ENCODE data around the gene RNF180. TPM values are rescaled to one million over a fixed set of nuclear protein-coding genes. Genes with fewer than 3 reads are reported as not detected.

Gene RNF180
- total and polyA plus RNA-seq, 10 of the 15 experiments (the other 5 are each of a cell fraction or from before 2014, with no cell fraction given): 0.16 to 1.2 (median 0.73) TPM

DNA sequence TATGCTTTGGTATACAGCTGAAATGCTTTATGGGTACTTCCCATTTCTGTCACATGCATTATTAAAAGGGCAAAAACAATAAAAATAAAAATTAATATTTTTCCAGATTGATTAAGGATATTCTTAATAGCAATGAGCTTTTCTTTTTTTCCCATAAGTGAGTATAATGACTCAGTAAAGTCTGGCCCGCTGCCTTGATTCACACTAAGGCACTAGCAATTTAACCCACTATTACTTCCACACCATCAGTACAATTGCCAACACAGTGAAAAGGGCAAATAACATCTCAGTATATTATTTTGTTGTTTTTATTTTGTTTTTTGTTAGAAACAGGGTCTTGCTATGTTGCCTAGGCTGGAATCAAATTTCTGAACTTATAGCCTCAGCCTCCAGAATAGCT lies 150.1 kb downstream of the RNF180 start (continued):
- TF ChIP-seq, protein P1, sequence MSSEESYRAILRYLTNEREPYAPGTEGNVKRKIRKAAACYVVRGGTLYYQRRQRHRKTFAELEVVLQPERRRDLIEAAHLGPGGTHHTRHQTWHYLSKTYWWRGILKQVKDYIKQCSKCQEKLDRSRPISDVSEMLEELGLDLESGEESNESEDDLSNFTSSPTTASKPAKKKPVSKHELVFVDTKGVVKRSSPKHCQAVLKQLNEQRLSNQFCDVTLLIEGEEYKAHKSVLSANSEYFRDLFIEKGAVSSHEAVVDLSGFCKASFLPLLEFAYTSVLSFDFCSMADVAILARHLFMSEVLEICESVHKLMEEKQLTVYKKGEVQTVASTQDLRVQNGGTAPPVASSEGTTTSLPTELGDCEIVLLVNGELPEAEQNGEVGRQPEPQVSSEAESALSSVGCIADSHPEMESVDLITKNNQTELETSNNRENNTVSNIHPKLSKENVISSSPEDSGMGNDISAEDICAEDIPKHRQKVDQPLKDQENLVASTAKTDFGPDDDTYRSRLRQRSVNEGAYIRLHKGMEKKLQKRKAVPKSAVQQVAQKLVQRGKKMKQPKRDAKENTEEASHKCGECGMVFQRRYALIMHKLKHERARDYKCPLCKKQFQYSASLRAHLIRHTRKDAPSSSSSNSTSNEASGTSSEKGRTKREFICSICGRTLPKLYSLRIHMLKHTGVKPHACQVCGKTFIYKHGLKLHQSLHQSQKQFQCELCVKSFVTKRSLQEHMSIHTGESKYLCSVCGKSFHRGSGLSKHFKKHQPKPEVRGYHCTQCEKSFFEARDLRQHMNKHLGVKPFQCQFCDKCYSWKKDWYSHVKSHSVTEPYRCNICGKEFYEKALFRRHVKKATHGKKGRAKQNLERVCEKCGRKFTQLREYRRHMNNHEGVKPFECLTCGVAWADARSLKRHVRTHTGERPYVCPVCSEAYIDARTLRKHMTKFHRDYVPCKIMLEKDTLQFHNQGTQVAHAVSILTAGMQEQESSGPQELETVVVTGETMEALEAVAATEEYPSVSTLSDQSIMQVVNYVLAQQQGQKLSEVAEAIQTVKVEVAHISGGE (CRISPR knock-in tag; IDR thresholded peaks at IDR 0.05): no peak
- no peak for TF ChIP-seq NFYA (IDR thresholded peaks at IDR 0.05; ENCODE audit: borderline replicate concordance, low read depth, low read length)

DNA sequence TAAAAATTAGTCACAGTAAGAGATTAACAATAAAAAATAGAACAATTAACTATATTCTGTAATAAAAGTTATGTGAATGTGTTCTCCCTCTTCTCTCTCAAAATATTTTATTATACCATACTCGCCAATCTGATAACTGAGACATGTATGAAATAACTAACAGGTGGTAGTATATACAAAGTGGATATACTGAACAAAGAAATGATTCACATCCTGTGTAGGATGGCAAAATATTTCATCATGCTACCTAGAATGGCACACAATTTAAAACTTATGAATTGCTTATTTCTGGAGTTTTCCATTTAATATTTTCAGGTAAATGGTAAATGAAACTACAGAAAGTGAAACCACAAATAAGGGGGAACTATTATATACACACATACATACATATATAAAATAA lies 152.5 kb downstream of the RNF180 start:
- CTCF ChIA-PET: no interaction called here
- WGBS (ENCODE audit: insufficient coverage, insufficient replicate concordance, low lambda C conversion rate, missing lambda C conversion rate): 20% methylated on average over 1 of the region's 1 CpG
- intact Hi-C loops (cut with micrococcal nuclease; ENCODE audit: unreplicated experiment): no loop called here

More for the DNA sequence above, 152.5 kb downstream of the RNF180 start:
- no TSS peak for BruUV-seq (replicated peaks)
- DNase-seq (ENCODE audit: low read depth, low spot score) (no peak), FAIRE-seq (no peak), ATAC-seq (peak; percentile 37; the same call in 2 of the 3 replicates)
- no peak overlapping the region for H3K4me3 ChIP-seq
- ChIA-PET RAD21 (ENCODE audit: unreplicated experiment) (no interaction called here), POLR2A (no interaction called here), SMC1A (ENCODE audit: uncharacterized antibody, unreplicated experiment) (no interaction called here)
- in situ Hi-C loops (cut with MboI): no loop called here
- H3K27me3 ChIP-seq (replicated peaks in 1 of 2; ENCODE audit: control insufficient read depth in 2 of 2, insufficient read depth in 2 of 2, low read length in 1 of 2): no peaks in the 10 kb centered on the region
- H3K79me2 ChIP-seq (ENCODE audit: control insufficient read depth, insufficient read depth, low read length): no peaks in the 10 kb centered on the region
- H3K9me3 ChIP-seq (replicated peaks; ENCODE audit: control insufficient read depth, insufficient read depth, low read length): no peaks in the 10 kb centered on the region
- no peak overlapping the region for H2AFZ ChIP-seq (ENCODE audit: control insufficient read depth, low read depth, low read length)
- no peak overlapping the region for H3K27ac ChIP-seq (ENCODE audit: control insufficient read depth, insufficient read depth)
- no peaks in the 10 kb centered on the region for H4K20me1 ChIP-seq (ENCODE audit: control insufficient read depth, insufficient read depth)
- TF ChIP-seq HCFC1 (IDR thresholded peaks at IDR 0.05; ENCODE audit: low read length): no peak
- TF ChIP-seq NKRF (conservative IDR thresholded peaks at IDR 0.05): no peak
- TF ChIP-seq FOXK2 (IDR thresholded peaks at IDR 0.05): no peak
- TF ChIP-seq, protein P2, sequence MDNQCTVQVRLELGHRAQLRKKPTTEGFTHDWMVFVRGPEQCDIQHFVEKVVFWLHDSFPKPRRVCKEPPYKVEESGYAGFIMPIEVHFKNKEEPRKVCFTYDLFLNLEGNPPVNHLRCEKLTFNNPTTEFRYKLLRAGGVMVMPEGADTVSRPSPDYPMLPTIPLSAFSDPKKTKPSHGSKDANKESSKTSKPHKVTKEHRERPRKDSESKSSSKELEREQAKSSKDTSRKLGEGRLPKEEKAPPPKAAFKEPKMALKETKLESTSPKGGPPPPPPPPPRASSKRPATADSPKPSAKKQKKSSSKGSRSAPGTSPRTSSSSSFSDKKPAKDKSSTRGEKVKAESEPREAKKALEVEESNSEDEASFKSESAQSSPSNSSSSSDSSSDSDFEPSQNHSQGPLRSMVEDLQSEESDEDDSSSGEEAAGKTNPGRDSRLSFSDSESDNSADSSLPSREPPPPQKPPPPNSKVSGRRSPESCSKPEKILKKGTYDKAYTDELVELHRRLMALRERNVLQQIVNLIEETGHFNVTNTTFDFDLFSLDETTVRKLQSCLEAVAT (IDR thresholded peaks at IDR 0.05): no peak
- no peak for TF ChIP-seq SRF (IDR thresholded peaks at IDR 0.05; ENCODE audit: low read depth in 2 of 2, low read length in 2 of 2)
- no peak for TF ChIP-seq NR2C1 (IDR thresholded peaks at IDR 0.05)
- no peak for TF ChIP-seq MTA3 (IDR thresholded peaks at IDR 0.05; ENCODE audit: borderline replicate concordance, low read length)
- no peaks in the 10 kb centered on the region for H3K4me1 ChIP-seq (ENCODE audit: control insufficient read depth, insufficient read depth, low read length)
- no peak overlapping the region for H3K9ac ChIP-seq (ENCODE audit: control insufficient read depth, insufficient read depth, low read length)
- no peaks in the 10 kb centered on the region for H3K36me3 ChIP-seq (ENCODE audit: control insufficient read depth in 2 of 2, insufficient read depth in 2 of 2, low read length in 1 of 2)
- no peak overlapping the region for H3K4me2 ChIP-seq (ENCODE audit: control insufficient read depth, insufficient read depth)
